KMS-11 (cell line): ENCODE measurements around the gene TAC4.

ENCODE experiments used
- H2AFZ ChIP-seq: fragments of 200-600 bp; sonication (generic); 2 replicates; pipeline ENCODE4 v1.6.1; 2016; ENCODE audit warnings: antibody characterized with exemption, mixed run types, low read depth
- H3K27ac ChIP-seq: fragments of 200-600 bp; sonication (generic); 2 replicates; pipeline ENCODE4 v1.6.1; 2016; ENCODE audit warnings: mild to moderate bottlenecking, mixed run types
- H3K27me3 ChIP-seq: fragments of 200-600 bp; sonication (generic); 2 replicates; pipeline ENCODE4 v1.6.1; 2017; ENCODE audit warnings: mild to moderate bottlenecking, low read depth, mixed run types, moderate library complexity; ENCODE audit not compliant: insufficient read depth
- H3K36me3 ChIP-seq: fragments of 200-600 bp; sonication (generic); 2 replicates; pipeline ENCODE4 v1.6.1; 2017; ENCODE audit warnings: mild to moderate bottlenecking, mixed run types; ENCODE audit not compliant: insufficient read depth
- H3K4me1 ChIP-seq: fragments of 200-600 bp; sonication (generic); 2 replicates; pipeline ENCODE4 v1.6.1; 2016; ENCODE audit warnings: mild to moderate bottlenecking, low read depth, mixed run types; ENCODE audit not compliant: poor library complexity, severe bottlenecking
- H3K4me2 ChIP-seq: fragments of 200-600 bp; sonication (generic); 2 replicates; pipeline ENCODE4 v1.7.0; 2016; ENCODE audit warnings: mild to moderate bottlenecking, mixed run types
- H3K4me3 ChIP-seq: fragments of 200-600 bp; sonication (generic); IDR thresholded peaks from 2 replicates; pipeline ENCODE4 v1.6.1; 2017; ENCODE audit warnings: low read depth, low read length, mixed read lengths; ENCODE audit not compliant: insufficient read depth
- H3K79me2 ChIP-seq: fragments of 200-600 bp; sonication (generic); 2 replicates; pipeline ENCODE4 v1.6.1; 2016; ENCODE audit warnings: low read depth, mixed run types; ENCODE audit not compliant: insufficient read depth
- H3K9ac ChIP-seq: fragments of 200-600 bp; sonication (generic); 2 replicates; pipeline ENCODE4 v1.6.1; 2016; ENCODE audit warnings: mild to moderate bottlenecking, mixed run types
- H4K20me1 ChIP-seq: fragments of 200-600 bp; sonication (generic); 2 replicates; pipeline ENCODE4 v1.6.1; 2016; ENCODE audit warnings: mild to moderate bottlenecking, mixed run types; ENCODE audit not compliant: insufficient read depth
- CTCF ChIP-seq: fragments of 200-600 bp; sonication (generic); conservative IDR thresholded peaks from 2 replicates; pipeline ENCODE4 v1.6.1; 2017; ENCODE audit warnings: low read depth, mild to moderate bottlenecking, antibody characterized with exemption, low read length, moderate library complexity, mixed read lengths

The TAC4 gene

GRCh38 chr17:49795372-49795771, 52.5 kb downstream of the TAC4 start:
- Histone ChIP-seq H3K4me2 (no peak overlapping the region), H3K36me3 (peaks cover 29% of the 10 kb centered on the region)
- TF ChIP-seq CTCF: no peak

GRCh38 chr17:49793309-49793708, 54.6 kb downstream of the TAC4 start:
- Histone ChIP-seq H4K20me1 (peaks cover 8% of the 10 kb centered on the region), H3K9ac (no peak overlapping the region), H3K4me2 (no peak overlapping the region), H3K27ac (no peak overlapping the region), H3K27me3 (no peaks in the 10 kb centered on the region), H3K4me3 (no peak overlapping the region), H3K36me3 (peaks cover 21% of the 10 kb centered on the region), H2AFZ (no peak overlapping the region), H3K4me1 (peaks cover 20% of the 10 kb centered on the region), H3K79me2 (peaks cover 71% of the 10 kb centered on the region)
- TF ChIP-seq CTCF: no peak

More at GRCh38 chr17:49795372-49795771, 52.5 kb downstream of the TAC4 start:
- Histone ChIP-seq H3K79me2 (peaks cover 62% of the 10 kb centered on the region), H3K9ac (no peak overlapping the region), H4K20me1 (peaks cover 8% of the 10 kb centered on the region), H3K27me3 (no peaks in the 10 kb centered on the region), H3K4me1 (peaks cover 9% of the 10 kb centered on the region), H3K4me3 (no peak overlapping the region), H3K27ac (no peak overlapping the region), H2AFZ (no peak overlapping the region)

- Histone ChIP-seq H2AFZ (no peak overlapping the region), H3K4me2 (peak overlapping the region; percentile 62), H3K27ac (no peak overlapping the region), H3K4me1 (peaks cover 28% of the 10 kb centered on the region), H3K4me3 (no peak overlapping the region), H3K79me2 (peaks cover 50% of the 10 kb centered on the region), H4K20me1 (peaks cover 8% of the 10 kb centered on the region; the same call in 1 of the 2 replicates), H3K27me3 (no peaks in the 10 kb centered on the region), H3K9ac (no peak overlapping the region), H3K36me3 (peaks cover 16% of the 10 kb centered on the region)
- no peak for TF ChIP-seq CTCF
Measured at GRCh38 chr17:49789243-49789578, 58.7 kb downstream of the TAC4 start.

- Histone ChIP-seq H4K20me1 (peaks cover 5% of the 10 kb centered on the region; the same call in 1 of the 2 replicates), H2AFZ (peak within 1 kb of the TSS; percentile 66), H3K27ac (peak within 1 kb of the TSS; percentile 91), H3K36me3 (peaks cover 11% of the 10 kb centered on the region), H3K27me3 (no peaks in the 10 kb centered on the region), H3K9ac (peak within 1 kb of the TSS; percentile 96), H3K4me3 (no peak within 1 kb of the TSS), H3K79me2 (peaks cover 45% of the 10 kb centered on the region), H3K4me2 (peak within 1 kb of the TSS; percentile 77), H3K4me1 (peaks cover 28% of the 10 kb centered on the region)
- TF ChIP-seq CTCF: peak; percentile 59; the same call in 1 of the 2 replicates
Measured at GRCh38 chr17:49788478-49789242, 59.2 kb downstream of the TAC4 start, which contains the start of gene KAT7. TSS of gene KAT7 (plus strand) at chr17:49788681. CDS start at chr17:49788835, 154 bp downstream.
